NCI-H2081 (cell line): ENCODE data around the gene CXXC1.
"Not testable (repeated sequence)": the region's sequence is repeated elsewhere in the genome, so short reads cannot be mapped to it uniquely, and the experiment has no call there.

Experiments
- DNase-seq, 2 experiments: peaks; one replicate each; lab custom pipeline; 2025; lab: John Stamatoyannopoulos, UW

Gene CXXC1

DNA sequence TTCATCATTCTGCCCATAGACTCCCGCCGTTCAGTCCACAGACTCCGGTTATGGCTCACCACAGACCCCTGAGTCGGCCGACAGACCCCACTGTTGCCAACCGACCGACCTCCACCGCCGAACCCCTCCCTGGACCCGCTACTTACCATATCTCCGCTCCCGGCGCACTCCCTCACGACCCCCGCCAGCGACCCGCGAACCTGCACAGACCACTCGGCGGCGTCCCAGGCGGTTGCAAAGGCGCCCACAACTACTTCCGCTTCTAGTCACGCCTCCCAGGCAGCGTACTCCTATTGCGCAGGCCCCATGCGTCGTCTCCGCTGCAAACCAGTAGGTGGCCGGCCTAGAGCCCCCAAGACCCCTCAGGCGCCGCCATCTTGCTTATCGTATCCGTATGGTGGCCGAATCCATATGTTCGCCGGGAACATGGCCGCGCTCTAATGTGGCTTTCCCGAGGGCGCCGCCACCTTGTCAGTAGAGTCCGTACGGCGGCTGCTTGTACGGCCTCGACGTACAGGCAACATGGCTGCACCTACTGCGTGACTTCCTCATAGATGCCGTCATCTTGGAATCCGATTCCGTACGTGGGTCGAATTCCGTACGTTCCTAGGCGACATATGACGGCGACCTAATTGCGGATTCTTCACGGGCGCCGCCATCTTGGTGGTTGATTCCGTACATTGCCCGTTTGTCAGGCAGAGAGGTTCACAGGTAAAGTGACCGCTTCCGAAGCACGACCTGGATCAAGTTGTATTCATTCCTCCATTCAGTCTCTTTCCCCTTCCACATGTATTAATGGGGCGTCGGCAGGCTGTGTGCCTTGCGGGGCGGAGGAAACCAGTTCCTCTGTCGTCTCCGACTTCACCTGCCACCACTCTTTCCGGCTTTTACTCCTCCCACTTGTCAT lies at the start of gene CXXC1:
TSS of gene CXXC1 (minus strand) at position 252 of the 907 bp plus-strand sequence. CDS start at position 149, 103 bp downstream.
- peak; percentile 96 to 97 for DNase-seq

DNA sequence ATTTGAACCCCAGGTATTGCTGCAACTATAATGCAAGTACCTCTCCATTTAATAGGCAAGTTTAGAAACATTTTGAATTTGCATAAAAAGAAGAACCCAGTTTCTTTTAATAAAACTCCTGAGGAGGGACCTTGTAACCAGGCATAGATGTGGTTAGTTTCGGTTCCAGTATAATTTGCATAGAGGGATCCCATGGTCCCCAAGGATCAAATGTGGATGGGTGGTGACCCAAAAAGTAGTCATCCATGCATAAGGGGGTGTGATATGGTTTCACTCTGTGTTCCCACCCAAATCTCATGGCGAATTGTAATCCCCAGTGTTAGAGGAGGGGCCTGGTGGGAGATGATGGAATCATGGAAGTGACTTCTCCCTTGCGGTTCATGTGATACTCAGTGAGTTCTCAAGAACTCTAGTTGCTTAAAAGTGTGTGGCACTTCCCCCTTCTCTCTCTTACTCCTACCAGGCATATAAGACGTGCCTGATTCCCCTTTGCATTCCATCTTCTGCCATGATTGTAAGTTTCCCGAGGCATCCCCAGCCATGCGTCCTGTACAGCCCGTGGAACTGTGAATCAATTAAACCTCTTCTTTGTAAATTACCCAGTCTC lies 47.2 kb upstream of the CXXC1 start:
- DNase-seq: no peak

DNA sequence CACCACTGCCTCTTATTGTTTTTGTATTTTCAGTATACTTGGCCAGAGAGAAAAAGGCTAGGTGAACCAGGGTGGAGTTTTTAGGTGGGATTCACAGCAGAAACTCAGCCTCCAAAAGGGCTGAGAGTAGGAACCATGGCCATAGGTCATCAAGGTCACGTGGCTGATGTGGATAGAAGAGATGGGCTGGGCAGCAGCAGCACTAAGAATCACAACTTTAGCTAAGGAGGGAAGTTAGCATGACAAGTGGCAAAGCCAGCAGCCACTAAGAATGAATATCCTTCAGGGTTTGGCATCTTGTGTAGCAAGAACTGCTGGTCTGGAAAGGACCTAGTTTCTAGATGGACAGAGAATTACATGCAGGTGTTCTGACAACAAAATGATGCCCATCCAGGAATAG lies 44.2 kb upstream of the CXXC1 start:
- no peak for DNase-seq

DNA sequence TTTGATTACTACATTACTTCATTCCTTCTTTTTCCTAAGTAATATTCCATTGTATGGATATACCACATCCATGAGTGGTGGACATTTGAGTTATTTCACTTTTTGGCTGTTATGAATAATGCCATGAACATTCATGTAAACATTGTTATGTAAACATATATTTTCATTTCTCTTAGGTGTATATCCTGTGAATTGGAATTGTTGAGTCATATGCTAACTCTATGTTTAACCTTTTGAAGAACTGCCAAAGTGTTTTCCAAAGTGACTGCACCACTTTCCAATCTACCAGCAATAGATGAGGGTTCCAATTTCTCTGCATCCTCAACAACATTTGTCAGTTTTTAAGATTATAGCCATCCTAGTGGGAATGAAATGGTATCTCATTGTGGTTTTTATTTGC lies 42.7 kb upstream of the CXXC1 start:
- no peak for DNase-seq

DNA sequence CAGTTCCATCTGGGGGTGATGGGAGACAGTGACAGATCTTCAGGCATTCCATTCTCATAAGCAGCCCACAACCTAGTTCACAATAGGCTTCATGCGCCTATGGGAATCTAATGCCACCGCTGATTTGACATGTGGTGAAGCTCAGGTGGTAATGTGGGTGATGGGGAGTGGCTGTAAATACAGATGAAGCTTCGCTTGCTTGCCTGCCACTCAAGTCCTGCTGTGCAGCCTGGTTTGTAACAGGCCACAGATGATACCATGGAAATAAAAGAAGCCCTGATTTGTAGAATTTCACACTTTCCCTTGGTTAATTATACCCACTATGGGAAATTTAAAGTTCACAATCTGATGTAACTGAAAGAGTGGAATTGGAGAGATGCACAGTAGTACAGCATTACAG lies 40.5 kb upstream of the CXXC1 start:
- DNase-seq: no peak

DNA sequence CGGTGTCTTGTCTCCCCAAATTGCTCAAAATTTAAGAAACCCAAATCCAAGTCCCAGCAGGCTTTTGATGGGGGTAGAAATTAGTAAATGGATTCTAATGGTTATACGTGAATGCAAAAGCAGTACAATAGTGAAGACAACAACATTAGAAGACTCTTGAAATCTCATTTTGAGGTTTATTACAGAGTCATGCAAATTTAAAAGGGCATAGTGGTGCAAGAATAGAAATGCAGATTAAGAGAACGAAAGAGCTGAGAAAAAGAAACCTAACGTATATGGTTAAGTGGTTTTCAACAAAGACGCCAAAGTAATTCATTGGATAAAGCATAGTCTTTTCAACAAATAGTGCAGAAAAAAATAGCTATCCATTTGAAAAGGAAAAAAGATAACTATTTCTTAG lies 33.2 kb upstream of the CXXC1 start:
- no peak for DNase-seq

DNA sequence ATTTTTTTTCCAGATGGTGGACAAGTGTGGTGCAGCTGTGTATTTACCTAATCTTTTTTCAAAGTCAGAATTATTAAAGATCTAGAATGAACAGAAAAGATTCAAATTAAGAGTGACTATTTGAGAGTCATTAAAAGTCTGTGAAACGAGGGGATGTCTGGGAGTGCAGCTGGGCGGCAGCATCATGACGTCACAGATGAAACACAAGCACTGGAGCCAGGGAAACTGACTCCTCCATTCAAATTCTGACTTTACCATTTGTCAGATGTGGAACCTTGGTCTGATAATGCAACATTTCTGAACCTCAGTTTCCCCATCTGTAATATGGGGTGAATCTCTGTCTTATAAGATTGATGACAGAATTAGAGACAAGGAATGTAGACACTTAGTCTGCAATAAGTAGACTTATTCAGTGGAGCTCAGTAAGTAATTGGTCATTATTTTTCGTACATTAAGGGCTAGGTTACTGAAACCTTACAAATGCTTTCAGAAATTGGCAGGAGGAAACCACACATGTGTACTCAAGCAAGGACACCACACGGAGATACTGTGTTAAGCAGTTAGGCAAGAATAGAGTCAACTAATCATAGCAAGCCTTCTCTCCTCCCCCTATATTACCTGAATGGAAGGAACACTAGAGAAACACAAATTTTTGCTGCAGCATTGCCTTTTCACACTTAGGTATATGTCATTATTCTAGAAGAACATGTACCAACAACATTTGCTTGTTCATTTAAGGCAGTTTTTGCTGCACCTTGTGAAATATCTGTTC lies 27.8 kb upstream of the CXXC1 start:
- no peak for DNase-seq

DNA sequence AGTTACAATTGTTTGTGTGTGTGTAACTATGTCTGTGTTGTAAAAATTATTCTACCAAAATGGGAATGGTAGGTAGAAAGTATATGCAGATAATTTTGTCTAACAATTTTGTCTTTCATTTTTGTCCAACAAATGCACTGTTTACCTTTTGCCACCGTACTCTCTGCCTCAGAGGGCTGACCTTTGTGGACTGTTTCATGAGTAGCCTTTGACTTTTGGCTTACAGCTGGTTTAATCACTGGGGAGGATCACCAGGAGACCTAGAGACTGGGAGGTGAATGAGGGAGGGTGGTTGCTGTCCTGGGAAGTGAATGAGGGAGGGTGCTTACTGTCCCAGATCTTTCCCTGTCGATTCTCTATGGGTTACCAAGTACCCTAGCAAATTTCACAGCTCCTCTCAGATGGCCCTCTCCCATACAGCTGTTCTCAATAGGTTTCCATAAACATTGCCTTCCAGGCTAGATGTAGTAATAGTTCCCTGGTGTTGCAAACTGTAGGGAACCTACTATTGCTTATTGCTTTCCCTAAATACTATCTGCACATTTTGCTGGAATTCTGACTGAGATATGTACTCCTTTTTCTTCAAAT lies 26.5 kb upstream of the CXXC1 start:
- no peak for DNase-seq

DNA sequence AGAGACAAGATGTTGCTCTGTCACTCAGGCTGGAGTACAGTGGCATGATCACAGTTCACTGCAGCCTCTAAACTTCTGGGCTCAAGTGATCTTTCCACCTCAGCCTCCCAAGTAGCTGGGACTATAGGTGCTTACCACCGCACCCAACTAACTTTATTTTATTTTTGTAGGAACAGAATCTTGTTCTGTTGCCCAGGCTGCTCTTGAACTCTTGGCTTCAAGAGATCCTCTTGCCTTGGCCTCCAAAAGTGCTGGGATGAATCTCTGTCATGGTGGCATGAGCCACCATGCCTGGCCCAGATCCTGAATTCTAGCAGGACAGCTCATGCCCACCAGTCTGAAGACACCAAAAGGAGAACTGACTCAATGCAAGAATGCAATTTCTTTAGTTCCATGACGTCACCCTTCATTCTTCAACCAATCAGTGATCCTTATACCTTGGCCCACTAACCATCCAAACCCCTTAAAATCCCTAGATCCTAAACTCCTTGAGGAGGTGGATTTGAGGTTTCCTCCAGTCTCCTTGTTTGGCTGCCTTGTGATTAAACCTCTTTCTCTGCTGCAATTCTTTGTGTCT lies 25.6 kb upstream of the CXXC1 start:
- DNase-seq: no peak

DNA sequence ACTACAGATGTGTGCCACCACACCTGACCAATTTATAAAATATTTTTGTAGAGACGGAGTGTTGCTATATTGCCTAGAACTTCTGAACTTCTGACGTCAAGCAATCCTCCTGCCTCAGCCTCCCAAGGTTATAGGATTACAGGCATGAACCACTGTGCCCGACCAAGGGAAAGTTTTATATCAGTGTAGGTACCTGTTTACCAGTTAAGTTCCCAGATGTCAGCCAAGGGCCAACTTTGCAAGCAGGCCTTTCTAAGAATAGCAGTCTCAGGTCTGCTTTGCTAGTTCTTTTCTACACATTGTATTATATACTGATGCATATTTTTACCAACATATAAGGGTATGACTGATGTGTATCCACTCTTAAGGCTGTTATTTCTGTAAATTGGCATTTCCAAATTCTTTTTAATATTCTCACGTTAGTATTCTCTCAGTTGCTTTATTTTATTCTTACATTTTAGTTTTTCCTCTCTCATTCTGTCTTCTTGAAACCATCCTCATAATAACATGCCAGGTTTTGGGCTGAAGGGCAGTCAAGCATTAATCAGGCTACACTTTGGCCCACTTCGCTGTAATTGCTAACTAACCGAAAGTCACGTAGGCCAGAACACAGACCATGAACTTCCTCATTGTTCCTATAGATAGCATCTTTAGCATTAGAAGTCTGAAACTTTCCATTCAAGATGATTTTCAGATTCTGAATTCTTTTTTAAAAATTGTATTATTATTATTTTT lies 25.0 kb upstream of the CXXC1 start:
- no peak for DNase-seq

DNA sequence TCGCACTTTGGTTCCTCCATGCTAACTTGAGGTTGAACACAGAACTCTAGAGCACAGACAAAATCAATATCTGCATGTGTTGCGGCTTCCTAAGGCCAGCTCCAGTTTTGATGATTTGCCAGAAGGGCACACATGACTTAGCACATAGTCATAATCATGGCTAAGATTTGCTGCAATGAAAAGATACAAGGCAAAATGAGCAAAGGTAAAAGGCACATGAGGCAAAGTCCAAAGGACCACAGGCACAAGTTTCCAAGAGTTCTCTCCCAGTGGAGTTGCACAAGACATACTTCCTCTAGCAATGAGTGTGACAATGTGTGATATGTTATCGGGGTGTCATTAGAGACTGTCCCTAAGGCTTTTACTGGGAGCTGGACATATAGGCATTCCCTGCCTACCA lies 24.2 kb upstream of the CXXC1 start:
- DNase-seq: no peak

DNA sequence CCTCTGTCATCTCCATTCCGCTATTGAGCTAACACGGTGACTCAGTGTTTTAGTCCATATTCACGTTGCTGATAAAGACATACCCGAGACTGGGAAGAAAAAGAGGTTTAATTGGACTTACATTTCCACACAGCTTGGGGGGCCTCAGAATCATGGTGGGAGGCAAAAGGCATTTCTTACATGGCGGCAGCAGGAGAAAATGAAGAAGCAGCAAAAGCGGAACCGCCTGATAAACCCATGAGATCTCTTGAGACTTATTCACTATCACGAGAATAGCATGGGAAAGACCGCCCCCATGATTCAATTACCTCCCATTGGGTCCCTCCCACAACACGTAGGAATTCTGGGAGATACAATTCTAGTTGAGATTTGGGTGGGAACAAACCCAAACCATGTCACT lies 22.6 kb upstream of the CXXC1 start:
- DNase-seq: no peak

DNA sequence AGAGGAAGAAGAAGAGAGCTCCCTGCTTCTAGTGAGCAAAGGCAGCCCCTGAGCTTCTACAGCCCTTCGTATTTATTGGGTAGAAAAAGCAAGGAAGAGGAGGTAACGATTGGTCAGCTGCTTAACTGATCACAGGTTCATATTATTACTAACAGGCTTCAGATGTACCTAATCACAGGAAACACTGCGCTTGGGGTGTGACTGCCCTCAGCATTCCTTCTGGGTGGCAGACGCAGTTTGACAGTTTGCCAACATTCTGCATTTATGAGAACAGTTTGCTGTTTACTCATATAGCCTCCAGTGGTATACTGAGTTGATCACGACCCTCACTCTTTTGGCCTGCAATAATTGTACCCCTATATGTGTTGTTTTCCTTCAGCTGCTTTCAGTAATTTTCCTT lies 21.4 kb upstream of the CXXC1 start:
- DNase-seq: not testable (repeated sequence)

DNA sequence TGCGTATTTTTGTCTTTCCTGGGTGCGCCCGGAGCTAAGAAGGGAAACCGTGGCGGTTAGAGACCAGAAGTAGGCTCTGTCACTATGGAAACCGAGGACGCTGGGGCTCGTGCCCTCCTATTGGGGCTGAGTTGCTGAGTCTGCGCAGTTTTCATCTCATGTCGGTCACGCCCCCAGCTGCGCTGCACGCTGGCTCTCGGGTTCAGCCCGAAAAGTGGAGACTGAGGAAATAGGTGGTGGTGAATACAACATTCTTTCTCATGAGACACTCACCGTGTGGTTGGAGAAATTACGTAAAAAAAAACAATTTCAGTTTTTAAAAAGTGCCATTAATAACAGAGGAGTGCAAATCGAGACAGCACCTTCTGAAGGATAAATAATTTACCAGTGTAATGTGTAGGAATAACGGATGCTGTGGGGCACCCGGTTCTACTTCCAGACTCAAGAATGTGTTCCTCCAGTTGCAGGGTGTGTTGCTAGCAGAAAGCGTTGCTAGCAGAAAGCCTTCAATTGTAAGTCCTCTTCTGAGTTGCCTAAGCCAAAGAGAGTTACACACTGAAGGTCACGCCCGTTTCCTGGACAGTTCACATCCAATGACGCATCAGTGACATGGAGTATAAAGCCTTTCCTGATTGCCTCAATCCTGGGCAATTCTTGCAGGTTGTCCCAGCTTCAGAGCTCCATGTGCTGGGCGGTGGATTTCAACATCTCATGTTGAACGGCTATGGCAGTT lies 20.4 kb upstream of the CXXC1 start:
- DNase-seq: peak; percentile 29 to 71

DNA sequence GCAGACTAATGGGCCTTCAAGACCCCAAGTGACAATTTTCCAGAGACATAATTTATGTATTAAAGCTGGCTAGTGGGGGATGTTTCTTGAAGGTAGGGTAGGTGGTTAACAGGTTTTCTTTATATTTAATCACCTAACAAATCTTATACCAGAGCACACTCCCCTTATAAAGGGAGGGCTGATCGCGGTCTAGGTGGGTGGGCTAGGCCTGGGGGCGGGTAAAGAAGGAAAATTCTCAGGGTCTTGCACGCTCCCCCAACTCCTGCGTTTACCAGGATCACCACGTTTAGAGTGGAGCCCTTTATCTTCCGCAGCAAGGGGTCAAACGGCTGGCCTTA lies 19.9 kb upstream of the CXXC1 start:
- no peak for DNase-seq

DNA sequence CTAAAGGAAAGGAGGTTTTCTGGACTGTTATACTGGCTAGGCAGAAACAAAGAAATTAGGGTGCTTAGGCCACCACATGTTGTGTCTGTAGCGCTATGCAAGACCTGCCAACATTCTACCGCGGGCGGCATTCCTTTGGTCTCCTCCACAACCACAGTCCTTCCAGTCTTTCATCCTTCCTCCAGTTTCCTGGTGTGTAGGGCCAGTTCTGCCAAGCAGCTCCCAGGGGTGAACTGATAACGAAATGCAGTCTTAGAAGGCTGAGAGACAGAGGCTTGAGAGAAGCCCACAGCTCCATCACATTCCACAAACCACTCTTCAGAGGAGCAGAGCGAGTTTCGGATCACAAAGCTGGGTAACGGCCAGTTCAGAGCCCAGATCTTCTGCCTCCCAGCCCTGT lies 19.5 kb upstream of the CXXC1 start:
- DNase-seq: no peak

DNA sequence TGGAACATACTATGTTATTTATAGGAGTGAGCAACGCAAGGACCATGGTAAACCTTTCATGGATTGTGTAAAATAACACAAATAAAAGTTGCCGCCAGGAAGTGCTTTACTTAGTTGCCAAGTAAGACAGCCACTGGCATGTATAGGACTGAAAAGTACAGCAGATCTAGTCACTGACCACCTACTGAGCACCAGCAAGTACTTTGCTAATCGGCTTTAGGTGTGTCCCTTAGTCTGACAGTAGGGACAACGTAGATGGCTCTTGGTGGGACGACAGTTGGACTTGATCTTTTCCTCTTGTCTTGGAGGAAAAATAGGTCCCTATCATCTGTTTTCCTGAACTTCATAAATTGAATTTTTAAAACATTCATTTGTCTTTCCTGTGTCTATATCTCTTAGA lies 13.6 kb upstream of the CXXC1 start:
- DNase-seq: no peak

DNA sequence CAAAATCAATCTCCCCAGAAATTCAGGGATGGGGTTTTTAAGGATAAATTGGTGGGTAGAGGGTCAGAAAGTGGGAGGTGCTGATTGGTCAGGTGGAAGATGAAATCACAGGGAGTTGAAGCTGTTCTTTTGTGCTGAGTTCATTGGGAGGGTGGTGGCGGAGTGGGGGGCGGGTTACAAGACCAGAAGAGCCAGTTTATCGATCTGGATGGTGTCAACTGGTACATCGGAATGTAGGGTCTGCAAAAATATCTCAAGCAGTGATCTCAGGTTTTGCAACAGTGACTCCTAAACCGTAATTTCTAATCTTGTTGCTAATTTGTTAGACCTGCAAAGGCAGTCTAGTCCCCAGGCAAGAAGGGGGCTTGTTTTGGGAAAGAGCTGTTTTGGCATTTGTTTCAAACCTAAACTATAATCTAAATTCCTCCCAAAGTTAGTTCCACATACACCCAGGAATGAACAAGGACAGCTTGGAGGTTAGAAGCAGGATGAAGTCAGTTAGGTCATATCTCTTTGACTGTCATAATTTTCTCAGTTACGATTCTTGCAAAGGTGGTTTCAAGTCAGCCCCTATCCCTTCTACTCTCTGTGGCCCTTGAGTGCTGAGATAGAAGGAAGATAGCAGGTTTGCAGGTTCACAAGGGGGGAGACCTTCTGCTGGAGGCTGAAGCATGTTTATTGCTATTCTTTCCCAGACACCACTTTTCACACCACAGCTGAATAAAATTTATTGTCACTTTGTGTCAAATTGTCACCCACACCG lies 12.3 kb upstream of the CXXC1 start:
- no peak for DNase-seq

DNA sequence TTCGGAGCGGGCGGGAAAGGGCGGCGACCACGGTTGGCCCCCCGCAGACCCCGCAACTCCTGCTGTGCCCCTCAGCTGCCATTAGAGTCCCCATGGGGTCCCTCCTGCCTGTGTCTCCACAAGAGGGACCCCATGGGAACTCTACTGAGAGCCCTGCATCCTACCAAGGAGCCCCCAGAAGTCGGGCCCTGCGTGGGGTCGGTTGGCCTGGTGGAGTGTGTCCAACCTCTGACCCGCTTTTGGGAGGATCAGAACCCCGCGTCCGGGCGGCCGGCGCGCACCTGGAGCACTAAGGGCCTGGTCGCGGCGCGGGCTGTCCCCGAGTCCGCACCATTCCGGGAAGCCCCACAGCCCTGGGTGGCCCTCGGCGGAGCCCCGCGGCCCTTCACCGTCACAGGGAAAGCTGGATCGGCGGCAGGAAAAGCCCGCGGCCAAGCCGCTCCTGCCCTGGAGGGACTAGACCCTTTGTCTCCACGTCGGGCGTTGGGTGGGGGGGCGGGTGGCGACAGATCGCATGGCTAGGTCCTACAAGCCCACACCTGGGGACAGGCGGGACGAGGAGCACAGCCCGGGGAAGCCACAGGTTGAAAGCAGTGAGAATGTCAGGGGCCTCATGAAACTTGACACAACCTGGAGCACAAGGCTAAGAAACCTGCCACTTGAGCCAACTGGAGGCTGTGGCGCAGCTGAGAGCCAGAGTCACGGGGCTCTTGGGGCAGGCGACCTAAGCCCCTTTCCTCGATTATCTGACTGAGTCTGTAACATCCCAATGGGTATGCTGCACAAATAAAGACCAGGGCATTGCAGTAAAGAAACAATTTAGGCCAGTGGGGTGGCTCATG lies 11.2 kb upstream of the CXXC1 start:
- DNase-seq: no peak
